Right ventricle myocardium superior (tissue), 1 donor: ENCODE results near the gene SGSM1. TPM values are rescaled to one million over a fixed set of nuclear protein-coding genes. Genes with fewer than 3 reads are reported as not detected.
A peak's percentile ranks its signal among the peaks of the same experiment; 100 is the strongest.

ENCODE experiments used
- ATAC-seq: fragments of 200-7000 bp; cut with Tn5 transposase; one replicate; pipeline ENCODE4 v1.9.1; 2020; ENCODE audit warnings: mild to moderate bottlenecking; ENCODE audit not compliant: poor library complexity
- DNase-seq: peaks from one replicate; pipeline ENCODE4 v3.0.0-alpha.2; 2020
- intact Hi-C: fragments of 100-400 bp; cut with DNase I; formaldehyde crosslinking; loops from one replicate; pipeline ENCODE4 v1.11.2; 2022
- total RNA-seq: library from RNA; stranded (reverse); fragmentation: NEBNext Ultra II Directional; extraction: Animal tissue kit (Norgen Biotek cat#: 25700); gene quantifications from one replicate; pipeline ENCODE4 v1.2.1, GENCODE V29; 2021
- donor health status: DM: no; HTN: yes; CAD: no; lungs with severe emphysema.

The SGSM1 gene
- total RNA-seq, 1 donor from 2014 or later: 9.2 TPM

DNA sequence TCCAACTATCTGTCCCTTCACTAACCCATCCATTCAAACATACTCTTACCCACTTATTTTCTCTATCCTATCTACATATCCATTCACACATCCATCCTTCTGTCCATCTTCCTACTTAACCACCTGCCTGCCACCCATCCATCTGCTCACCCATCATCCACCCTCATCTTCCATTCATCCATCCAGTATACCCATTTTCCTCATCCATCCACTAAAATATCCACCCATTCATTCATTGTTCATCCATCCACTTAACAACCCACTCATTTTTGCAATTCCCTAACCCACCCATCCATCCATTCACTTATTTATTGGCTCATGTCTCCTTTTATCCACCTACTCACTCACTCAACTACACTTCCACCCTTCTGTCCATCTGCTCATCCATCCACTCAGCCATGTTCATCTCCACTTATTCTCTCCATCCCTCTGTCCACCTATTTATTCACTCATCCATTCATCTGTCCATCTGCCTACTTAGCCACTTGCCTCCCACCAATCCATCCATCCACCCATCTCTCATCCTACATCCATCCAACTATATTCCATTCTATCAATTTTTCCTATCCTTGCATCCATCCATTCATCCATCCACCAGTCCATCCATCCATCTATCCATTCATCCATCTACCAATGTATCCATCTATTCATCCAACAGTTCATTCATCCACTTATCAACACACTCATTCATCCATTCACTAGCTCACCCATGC is 129.9 kb downstream of the SGSM1 start:
- DNase-seq: no peak
- intact Hi-C loops: no loop called here
- no peak for ATAC-seq

DNA sequence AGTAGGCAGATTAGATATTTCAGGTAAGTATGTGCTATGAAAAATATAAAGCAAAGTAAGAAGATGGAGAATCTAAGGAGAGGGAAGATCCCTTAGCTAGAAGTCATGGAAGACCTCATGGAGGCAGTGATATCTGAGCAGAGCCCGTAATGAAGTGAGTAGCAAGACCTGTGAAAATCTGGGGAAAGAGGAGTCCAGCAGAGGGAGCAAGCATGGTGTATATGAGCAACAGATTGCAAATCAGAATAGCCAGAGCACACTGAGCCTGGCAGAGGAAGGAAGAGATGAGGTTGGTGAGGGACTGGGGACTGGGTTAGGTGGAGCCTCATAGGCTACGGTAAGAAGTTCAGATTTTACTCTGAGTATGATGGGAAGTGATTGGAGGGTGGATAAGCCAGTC is 131.1 kb downstream of the SGSM1 start:
- intact Hi-C loops: no loop called here
- ATAC-seq: no peak
- DNase-seq: no peak

DNA sequence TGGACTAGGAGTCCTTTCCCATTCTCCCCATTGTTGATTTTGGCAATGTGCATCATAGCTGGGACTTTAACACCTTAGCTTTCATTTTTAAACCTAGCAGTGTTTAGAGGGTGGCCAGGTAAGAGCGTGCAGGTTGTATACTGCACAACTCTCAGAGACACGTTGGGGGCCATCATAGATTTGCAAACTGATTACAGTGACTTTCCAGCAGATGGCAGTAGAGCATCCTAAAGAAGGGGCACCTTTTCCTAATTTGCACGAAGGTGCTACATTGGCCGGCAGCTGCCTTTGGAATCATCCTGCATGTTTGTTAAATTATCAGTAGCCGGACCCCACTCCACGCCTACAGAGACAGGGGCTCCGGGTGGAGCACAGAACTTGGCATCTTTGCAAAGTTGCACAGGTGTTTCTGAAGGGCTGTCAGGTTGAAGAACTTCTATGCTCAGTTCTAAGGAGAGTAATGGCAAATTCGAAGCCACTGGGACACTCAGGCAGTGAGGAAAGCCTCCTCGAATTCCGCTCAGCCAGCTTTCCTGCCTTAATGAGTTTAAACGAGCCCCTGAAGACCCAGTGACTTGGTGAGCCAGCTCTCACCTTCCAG is 132.8 kb downstream of the SGSM1 start:
- DNase-seq (no peak), ATAC-seq (peak; percentile 58)
- intact Hi-C loops: no loop called here

DNA sequence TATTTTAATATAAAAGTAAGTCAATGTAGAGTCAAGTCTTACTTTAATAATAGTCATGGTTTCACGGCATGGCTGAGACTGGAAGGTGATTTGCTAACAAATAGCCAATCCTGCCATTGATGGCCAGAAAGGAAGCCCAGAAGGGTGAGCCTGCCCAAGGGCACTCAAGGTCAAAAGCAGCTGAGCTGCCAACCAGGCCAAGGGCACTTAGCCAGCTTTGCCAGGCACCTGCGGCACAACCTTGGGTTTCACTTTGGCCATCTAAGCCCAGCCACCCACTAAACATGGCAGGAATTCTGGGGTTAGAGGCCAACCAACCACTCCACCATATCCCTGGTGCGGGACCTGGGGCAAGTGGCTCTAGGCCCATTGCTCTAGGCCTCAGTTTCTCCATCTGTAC is 136.3 kb downstream of the SGSM1 start:
- intact Hi-C loops: no loop called here

DNA sequence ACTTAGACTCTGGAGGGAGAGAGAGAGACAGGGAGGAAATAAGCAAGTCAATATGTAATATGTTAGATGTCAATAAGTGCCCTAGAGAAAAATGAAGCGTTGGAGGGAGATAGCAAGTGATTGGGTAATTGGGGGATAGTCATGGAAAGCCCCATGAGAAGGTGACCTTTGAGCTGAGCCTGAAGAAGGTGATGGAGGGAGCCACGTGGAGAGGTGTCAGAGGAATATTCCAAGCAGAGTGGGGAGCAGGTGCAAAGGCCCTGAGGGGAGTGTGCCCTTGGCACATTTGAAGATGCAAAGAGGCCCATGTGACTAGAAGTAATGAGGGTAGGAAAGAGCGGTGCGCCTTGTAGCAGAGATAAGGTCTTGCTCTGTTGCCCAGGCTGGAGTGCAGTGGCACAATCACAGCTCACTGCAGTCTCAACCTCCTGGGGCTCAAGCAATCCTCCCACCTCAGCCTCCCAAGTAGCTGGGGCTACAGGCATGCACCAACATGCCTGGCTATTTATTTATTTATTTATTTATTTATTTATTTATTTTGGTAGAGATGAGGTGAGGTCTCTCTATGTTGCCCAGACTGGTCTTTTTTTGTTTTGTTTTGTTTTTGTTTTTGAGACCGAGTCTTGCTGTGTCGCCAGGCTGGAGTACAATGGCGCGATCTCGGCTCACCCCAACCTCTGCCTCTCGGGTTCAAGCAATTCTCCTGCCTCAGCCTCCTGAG is 138.4 kb downstream of the SGSM1 start:
- DNase-seq (no peak), ATAC-seq (no peak)
- intact Hi-C loops: no loop called here

More for the DNA sequence above, 136.3 kb downstream of the SGSM1 start:
- no peak for DNase-seq
- no peak for ATAC-seq

DNA sequence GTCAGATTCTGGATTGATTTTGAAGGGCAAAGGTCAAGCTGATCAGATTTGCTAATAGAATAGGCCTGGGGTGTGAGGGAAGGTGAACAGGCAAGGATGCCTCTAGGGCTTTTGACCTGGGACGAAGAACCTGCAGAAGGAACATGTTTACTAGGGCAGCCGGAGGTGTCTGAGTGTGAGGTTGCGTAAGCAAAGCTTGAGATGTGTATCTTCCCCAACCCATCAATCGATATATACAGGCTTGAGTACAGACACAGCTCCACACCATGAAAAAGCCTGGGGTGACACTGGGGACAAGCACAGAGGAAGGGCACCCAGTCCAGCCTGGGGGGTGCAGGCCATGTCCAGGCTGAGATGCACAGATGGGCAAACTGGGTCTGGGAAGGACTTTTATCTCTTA is 139.4 kb downstream of the SGSM1 start:
- no peak for DNase-seq
- intact Hi-C loops: no loop called here
- ATAC-seq: no peak

DNA sequence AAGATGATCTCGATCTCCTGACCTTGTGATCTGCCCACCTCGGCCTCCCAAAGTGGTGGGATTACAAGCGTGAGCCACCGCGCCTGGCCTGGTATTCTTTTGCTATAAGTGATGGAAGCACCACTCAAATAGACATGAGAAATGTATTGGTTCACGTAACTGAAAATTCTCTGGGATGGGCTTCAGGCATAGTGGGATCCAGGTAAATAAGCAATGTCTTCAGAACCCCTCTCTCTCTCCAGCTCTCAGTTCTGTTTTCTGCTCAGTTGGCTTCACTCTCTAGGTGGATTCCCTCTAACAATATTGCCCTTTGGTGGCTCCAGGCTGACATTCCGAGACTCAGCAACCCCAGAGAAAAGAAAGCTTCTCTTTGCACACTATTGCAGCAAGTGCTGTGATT is 141.4 kb downstream of the SGSM1 start:
- DNase-seq (no peak), ATAC-seq (no peak)
- intact Hi-C loops: no loop called here

DNA sequence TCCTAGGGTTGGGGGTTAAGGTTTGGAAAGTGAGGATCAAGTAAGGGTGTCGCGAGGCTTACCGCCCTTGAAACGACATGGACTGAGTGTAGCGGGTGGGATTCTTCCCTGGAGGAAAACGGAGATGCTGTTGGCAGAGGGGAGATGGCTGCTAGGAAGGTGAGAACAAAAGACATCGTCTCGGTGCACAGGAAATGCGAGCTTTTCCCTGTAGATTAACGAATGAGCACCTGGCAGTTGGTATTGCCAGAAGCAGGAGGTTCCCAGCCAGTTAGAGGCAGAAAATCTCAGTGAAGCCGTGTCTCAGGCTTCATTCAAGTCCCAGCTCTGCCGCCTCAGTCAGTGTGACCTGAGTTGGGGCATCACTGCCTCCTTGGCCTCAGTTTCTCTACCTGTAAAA is 141.9 kb downstream of the SGSM1 start:
- intact Hi-C loops: no loop called here
- no peak for ATAC-seq
- DNase-seq: no peak

DNA sequence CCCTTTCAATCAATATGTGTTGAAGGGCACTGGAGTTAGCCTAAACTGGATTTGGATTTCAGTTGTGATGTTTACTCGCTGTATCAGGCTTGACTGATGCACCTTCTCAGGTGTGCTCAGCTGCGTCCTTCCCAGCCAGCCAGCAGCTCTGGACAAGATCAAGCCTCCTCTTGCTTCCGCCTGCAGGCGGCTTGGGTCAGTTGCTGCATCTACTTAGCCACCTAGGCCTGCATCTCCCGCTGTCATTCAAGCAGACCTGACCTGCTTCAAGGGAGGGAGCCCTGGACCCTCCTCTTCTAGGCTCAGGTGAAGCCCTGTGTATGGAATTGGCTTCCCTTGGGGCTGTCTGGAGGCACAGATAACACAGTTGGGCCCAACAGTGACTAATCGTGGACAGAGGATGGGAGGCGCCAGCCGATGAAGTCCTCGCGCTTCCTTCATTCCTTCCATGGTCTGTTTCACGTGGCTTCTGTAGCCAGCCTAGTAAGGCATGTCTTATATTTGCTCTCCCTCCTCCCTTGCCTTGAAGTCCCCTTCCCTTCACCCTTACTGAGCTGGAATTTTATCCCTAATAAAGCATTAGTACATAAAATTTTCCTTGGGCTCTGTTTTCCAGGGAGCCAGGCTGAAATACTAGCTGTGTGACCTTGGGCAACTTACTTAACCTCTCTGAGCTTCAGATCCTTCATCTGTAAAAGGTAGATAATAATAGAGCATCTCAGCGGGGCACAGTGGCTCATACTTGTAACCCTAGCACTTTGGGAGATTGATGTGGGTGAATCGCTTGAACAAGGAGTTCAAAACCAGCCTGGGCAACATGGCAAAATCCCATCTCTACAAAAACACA is 142.6 kb downstream of the SGSM1 start:
- intact Hi-C loops: no loop called here
- ATAC-seq: no peak

DNA sequence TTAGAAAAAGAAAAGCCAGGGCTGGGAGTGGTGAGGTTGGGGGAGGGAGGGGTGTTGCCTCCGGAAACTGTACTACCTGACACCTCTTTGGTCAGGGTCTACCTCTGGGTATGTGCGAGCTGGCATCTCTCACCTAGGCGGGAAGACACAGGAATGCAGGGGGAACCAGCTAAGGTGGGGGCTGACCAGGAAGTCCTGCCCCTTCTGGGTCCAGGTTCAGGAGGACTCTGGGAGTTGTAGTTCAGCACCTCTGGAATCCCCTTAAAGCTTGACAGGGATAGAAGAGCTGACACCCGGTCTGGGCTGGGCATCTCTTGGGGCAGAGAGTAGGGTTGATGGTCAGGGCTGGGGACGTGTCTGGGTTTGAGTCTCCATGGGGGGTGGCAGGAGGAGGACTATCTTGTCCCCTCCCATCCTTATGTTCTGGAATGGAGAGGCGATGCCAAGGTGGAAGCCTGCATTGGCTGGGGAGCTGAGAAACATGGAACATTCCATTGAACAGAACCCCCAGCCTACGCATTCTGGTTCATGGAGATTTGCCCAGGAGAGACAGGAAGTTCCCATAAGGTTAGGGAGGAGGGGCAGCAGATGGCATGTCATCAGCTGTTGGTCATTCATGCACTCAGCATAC is 144.4 kb downstream of the SGSM1 start:
- DNase-seq (no peak), ATAC-seq (no peak)
- intact Hi-C loops: loop anchor here (5.0 kb wide), 1 partner anchor 77 kb away; no protein-coding TSS in a partner anchor

More for the DNA sequence above, 142.6 kb downstream of the SGSM1 start:
- DNase-seq: no peak

DNA sequence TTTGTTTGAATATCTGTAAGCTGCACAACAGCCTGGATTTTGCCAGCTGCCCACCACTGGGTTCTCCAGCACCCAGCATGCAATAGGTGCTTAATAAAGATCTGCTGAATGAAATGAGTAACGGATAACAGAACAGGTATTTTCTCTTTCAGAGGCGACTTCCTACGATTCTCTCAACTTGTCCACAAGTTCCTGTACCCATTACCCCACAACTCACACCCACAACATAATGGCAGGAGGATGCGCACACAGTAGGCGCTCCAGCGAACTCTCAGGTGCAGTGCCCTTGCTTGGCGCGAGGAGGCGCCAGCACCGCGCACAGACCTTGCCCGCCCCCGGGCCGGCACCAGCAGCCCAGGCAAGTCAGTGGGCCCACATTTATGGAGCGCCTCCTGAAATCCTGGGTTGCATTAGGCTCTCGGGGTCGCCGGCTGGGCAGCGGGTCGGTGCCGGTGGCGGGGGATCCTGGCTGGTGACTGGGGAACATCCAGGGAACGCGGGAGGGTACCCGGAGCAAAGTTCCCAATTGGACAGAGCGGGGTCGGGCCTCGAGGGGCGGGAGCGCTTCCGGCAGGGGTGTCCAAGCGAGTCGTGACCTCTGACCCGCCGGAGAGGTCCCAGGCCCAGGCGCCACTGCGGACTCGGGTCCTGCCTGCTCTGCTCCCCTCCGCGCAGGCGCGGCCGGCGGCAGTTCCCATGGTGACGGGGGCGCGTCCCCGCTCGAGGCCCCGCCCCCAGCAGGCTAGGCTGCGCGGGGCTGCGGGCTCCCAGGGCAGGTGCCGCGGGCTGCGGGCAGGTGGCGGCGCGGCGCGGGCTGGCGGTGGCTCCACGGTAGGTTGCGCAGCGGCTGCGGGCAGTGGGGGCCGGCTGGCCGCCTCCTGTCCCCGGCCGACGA is 146.2 kb downstream of the SGSM1 start, which contains the start of gene KIAA1671:
Gene KIAA1671 (plus strand): TSS at position 775 of the 895 bp plus-strand sequence. CDS start 75,284 bp downstream, outside the sequence.
- ATAC-seq: peak; percentile 99
- DNase-seq: peak; percentile 92
- intact Hi-C loops: loop anchor here (1.0 to 5.0 kb wide), 2 partner anchors 75 to 96 kb away; no protein-coding TSS in a partner anchor

DNA sequence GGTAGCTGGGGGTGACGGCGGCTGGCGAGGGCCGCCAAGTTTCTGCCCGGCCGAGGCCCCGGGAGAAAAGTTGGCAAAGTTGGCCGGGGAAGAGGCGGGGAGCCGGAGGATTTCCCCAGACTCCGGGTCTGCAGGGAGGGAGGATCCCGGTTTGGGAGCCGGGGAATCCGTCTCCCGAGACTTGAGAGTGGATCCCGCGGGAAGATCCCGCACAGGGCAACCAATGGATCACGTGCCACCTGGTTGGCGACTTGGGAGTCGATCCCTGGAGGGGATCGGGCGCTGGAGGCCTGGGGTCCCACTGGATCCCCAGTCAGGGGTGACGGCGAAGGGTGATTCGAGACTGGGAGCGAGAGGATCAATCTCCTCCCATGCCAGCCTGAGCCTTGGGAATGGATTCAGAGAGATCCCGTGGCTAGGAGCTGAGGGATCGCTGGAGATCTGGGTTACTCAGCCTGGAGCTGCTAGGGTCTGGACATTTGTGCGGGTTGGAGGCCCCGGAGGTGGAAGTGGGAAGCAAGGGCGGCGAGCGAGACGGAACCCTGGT is 146.9 kb downstream of the SGSM1 start:
- peak; percentile 37 for ATAC-seq
- intact Hi-C loops: loop anchor here (1.0 to 5.0 kb wide), 2 partner anchors 74 to 95 kb away; no protein-coding TSS in a partner anchor
- DNase-seq: peak; percentile 62

DNA sequence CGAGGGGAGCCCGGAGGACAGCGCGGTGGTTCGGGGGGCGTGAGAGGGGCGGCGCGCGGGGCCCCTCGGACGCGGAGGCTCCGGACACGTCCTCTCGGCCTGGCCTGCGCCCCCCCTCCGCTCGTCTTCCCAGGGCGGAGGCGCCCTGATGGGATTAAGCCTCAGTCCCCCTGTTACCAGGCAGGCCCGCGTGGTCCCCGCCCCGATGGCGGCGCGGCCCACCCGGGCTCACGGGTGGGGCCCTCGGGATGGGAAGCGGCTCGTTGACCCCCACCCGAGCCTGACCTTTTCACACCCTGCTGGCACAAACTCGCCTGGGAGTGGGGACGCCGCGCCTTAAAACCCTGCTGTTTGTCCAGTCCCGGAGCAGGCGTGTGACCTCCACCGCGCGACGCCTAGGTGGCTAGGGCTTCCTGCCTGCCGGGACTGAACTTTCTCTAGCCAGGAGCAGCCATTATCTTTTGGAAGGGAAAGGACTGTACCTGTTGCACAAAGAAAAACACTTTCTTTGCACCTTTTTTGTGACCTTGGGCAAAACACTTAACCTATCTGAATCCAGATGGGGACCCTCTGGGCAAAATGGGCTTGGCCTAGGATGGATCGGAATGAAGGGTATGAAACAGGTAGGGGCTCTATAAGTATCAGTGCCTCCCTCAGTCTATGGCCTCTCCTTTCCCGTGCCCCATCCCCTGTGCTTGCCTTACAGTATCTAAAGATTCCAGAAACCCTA is 147.5 kb downstream of the SGSM1 start:
- ATAC-seq: peak; percentile 6
- intact Hi-C loops: loop anchor here (5.0 kb wide), 1 partner anchor 74 kb away; no protein-coding TSS in a partner anchor
- DNase-seq: peak; percentile 69

DNA sequence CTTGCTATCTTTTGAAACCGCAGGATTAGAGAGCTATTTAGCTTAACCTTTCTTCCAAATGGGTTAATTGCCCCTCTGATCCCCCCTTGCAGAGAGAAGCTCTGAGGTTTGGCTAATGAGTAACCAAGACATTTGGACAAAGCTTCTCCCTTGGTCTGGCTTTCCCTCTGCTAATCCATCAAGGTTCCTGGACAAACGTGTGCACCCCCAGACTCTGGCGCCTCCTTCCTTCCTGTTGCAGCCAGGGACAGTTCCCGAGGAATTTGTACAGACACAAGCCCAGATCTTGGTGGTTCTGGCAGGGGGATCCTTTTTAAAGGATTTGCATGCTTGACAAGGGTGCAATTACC is 148.1 kb downstream of the SGSM1 start:
- intact Hi-C loops: loop anchor here (5.0 kb wide), 1 partner anchor 73 kb away; no protein-coding TSS in a partner anchor
- no peak for DNase-seq
- ATAC-seq: no peak

DNA sequence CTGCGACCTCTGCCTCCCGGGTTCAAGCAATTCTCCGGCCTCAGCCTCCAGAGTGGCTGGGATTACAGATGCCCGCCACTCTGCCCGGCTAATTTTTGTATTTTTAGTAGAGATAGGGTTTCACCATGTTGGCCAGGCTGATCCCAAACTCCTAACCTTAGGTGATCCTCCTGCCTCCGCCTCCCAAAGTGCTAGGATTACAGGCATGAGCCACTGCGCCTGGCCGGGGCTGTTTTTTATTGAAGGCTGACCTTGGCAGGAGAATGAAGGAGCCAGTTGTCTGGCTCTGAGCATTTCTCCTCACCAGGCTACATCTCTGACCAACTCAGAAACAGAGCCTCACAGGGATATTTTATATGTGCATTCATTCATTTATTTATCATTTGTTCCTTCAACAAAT is 148.8 kb downstream of the SGSM1 start:
- intact Hi-C loops: loop anchor here (5.0 kb wide), 1 partner anchor 72 kb away; no protein-coding TSS in a partner anchor
- DNase-seq (no peak), ATAC-seq (no peak)

DNA sequence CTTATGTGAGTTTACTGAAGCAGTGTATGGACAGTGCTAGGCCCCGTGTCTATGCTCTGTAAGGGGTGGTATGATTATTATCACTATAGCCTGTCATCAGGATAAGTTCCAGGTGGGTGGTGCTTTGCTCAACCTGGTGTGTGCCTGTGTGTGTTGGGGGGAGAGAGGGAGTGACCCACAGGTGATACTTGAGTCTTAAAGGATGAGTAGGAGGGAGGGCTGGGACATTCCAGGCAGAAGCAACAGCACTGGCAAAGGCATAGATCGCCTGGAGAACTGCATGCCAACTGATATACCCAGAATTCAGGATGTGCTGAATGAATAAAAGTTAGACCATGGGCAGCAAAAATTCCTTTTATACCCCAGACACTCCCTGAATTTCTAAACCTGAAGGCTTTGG is 151.0 kb downstream of the SGSM1 start:
- intact Hi-C loops: no loop called here
- no peak for ATAC-seq
- no peak for DNase-seq
